ENCODE results near the gene DCST2.

GRCh38 chr1:155050560-155051341 is 17.2 kb upstream of the DCST2 start, which contains the start of gene ADAM15:
- TF ChIP-seq CTCF (IDR thresholded peaks at IDR 0.05) (peak; percentile 83 to 94 (median 87)), POLR2A (IDR thresholded peaks at IDR 0.05) (peak in 1 of 2 donors; percentile 68)
